K562 (cell line): ENCODE measurements around the gene PPIA. TPM values are rescaled to one million over a fixed set of nuclear protein-coding genes. Genes with fewer than 3 reads are reported as not detected.

ENCODE experiments used
- DNMT1 ChIP-seq: fragments of 450-650 bp; IDR thresholded peaks from 2 replicates; pipeline ENCODE4 v1.6.1; 2016; ENCODE audit warnings: antibody characterized with exemption, mild to moderate bottlenecking
- FOXK1 ChIP-seq: sonication (generic); formaldehyde crosslinking; IDR thresholded peaks from 2 replicates; pipeline ENCODE4 v1.8.0; 2022; ENCODE audit warnings: missing genetic modification reagents, mild to moderate bottlenecking, borderline replicate concordance
- GTF3C2 ChIP-seq: IDR thresholded peaks from 3 replicates; pipeline ENCODE4 v1.6.1; 2011; ENCODE audit warnings: borderline replicate concordance, mild to moderate bottlenecking, moderate library complexity; ENCODE audit not compliant: insufficient read length; ENCODE audit errors: extremely low read depth
- ZC3H4 ChIP-seq: sonication (generic); formaldehyde crosslinking; IDR thresholded peaks from 2 replicates; pipeline ENCODE4 v1.9.0; 2021; ENCODE audit warnings: missing genetic modification reagents, borderline replicate concordance
- ZNF121 ChIP-seq: sonication (generic); formaldehyde crosslinking; conservative IDR thresholded peaks from 2 replicates; pipeline ENCODE4 v1.8.0; 2022; ENCODE audit warnings: missing genetic modification reagents
- ZNF407 ChIP-seq: fragments of 450-650 bp; IDR thresholded peaks from 2 replicates; pipeline ENCODE4 v1.6.1; 2016; ENCODE audit warnings: low read depth
- ZNF740 ChIP-seq, 3 experiments: fragments of 200-800 bp in 1 of 3; sonication (Bioruptor generic) in 1 of 3; sonication (generic) in 1 of 3; formaldehyde crosslinking in 1 of 3; IDR thresholded peaks; 2 replicates each; pipeline versions ENCODE4 v1.6.1 to v1.8.0; 2016 to 2022; ENCODE audit warnings: mild to moderate bottlenecking in 2 of 3, missing compliant biosample characterization in 2 of 3, missing genetic modification characterization in 2 of 3, missing genetic modification reagents in 1 of 3
- ZNF766 ChIP-seq: fragments of 200-800 bp; sonication (Bioruptor generic); conservative IDR thresholded peaks from 2 replicates; pipeline ENCODE4 v1.6.1; 2016; ENCODE audit warnings: missing genetic modification characterization, missing compliant biosample characterization
- polyA plus RNA-seq, 8 experiments: library from polyadenylated mRNA; depleted of rRNA in 4 of 8; stranded (reverse) in 5 of 8; unstranded in 3 of 8; fragments of >200 nt; fragmentation: Nextera tagmentation in 2 of 8; fragmentation: Illumina TruSeq in 1 of 8; extraction: Ambion mirVana in 2 of 8; extraction: Trizol in 1 of 8; gene quantifications; 2 replicates each; pipeline versions ENCODE4 v1.2.1 to v1.2.3, GENCODE V29; 2011 to 2014; ENCODE audit warnings: inconsistent platforms in 1 of 8, missing spikeins in 1 of 8
- total RNA-seq, 7 experiments: library from RNA; depleted of rRNA in 6 of 7; stranded (reverse); fragments of >200 nt in 6 of 7; fragmentation: Illumina TruSeq in 2 of 7; extraction: Trizol in 2 of 7; gene quantifications; 2 replicates each; pipeline versions ENCODE4 v1.2.1 to v1.2.3, GENCODE V29; 2011 to 2021; ENCODE audit warnings: low replicate concordance in 1 of 7
- TF ChIP-seq, protein P1 (sequence below): fragments of 250-450 bp; sonication (Bioruptor Pico); IDR thresholded peaks from 2 replicates; pipeline ENCODE4 v1.4.0; 2020; ENCODE audit warnings: mild to moderate bottlenecking
- TF ChIP-seq, protein P2 (sequence below), 2 experiments: fragments of 450-650 bp; IDR thresholded peaks; 2 replicates each; pipeline ENCODE4 v1.6.1; 2016

Gene PPIA
- total and polyA plus RNA-seq, 9 of the 15 experiments (the other 6 are each of a cell fraction or from before 2014, with no cell fraction given) = 2,583 to 7,504 (median 3,973) TPM

- TF ChIP-seq, protein P1, sequence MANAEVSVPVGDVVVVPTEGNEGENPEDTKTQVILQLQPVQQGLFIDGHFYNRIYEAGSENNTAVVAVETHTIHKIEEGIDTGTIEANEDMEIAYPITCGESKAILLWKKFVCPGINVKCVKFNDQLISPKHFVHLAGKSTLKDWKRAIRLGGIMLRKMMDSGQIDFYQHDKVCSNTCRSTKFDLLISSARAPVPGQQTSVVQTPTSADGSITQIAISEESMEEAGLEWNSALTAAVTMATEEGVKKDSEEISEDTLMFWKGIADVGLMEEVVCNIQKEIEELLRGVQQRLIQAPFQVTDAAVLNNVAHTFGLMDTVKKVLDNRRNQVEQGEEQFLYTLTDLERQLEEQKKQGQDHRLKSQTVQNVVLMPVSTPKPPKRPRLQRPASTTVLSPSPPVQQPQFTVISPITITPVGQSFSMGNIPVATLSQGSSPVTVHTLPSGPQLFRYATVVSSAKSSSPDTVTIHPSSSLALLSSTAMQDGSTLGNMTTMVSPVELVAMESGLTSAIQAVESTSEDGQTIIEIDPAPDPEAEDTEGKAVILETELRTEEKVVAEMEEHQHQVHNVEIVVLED (CRISPR knock-in tag) = no peak
- TF ChIP-seq FOXK1 (peak; percentile 14; the same call in 1 of the 2 replicates), DNMT1 (no peak), ZNF740 (CRISPR knock-in tag; IDR thresholded peaks at IDR 0.05) (no peak), ZNF740 (tag; IDR thresholded peaks at IDR 0.05) (no peak), GTF3C2 (no peak), ZNF766 (CRISPR knock-in tag) (0 out of 2 replicates have a peak, but pooled peaks have one; percentile 28), ZC3H4 (CRISPR knock-in tag) (no peak), ZNF407 (no peak), ZNF121 (CRISPR knock-in tag) (peak; percentile 62)
- TF ChIP-seq, protein P2, sequence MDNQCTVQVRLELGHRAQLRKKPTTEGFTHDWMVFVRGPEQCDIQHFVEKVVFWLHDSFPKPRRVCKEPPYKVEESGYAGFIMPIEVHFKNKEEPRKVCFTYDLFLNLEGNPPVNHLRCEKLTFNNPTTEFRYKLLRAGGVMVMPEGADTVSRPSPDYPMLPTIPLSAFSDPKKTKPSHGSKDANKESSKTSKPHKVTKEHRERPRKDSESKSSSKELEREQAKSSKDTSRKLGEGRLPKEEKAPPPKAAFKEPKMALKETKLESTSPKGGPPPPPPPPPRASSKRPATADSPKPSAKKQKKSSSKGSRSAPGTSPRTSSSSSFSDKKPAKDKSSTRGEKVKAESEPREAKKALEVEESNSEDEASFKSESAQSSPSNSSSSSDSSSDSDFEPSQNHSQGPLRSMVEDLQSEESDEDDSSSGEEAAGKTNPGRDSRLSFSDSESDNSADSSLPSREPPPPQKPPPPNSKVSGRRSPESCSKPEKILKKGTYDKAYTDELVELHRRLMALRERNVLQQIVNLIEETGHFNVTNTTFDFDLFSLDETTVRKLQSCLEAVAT (IDR thresholded peaks at IDR 0.05) = no peak
Measured at GRCh38 chr7:44796034-44796503, 412 bp upstream of the PPIA start (continued).
